Fibroblast of the conjunctiva (primary cell): ENCODE results near the gene ST6GALNAC6.
A peak's percentile ranks its signal among the peaks of the same experiment; 100 is the strongest.

Source experiments
- DNase-seq: peaks from one replicate; pipeline ENCODE4 v3.0.0-alpha.2; 2010; ENCODE audit warnings: low read depth

The ST6GALNAC6 gene

DNA sequence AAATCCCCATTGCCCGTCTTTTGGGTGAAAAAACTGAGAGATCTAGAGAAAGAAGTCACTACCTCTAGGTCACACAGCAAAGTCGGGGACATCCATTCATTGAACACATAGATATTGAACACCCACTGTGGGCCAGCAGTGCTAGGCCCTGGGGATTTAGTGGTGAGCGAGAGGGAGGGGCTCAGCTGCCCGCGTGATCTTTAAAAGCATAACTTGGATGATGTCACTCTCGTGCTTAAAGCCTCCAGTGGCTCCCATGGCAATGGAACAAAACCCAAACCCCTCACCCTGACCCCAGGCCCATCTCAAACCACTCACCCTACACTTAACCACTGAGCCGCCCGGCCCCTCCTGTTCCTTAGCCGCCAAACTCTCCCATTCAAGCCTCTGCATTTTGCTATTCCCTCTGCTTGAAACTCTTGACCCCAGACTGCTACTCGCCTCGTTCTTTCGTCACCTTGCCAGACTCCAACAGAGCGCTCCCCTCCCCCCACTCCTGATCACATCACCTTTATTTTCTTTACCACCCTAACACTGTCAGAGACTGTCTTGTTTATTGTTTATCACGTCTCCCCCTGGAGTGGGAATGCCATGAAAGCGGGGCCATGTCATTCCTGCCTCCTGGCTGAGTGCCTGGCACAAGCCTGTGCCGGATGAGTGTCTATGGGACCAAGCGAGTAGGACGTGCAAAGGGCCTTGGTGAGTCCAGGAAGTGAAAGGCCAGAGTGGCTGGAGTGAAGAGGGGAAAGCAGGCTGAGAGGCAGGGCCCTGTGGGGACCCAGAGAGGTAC is 31.9 kb upstream of the ST6GALNAC6 start:
- DNase-seq = no peak

DNA sequence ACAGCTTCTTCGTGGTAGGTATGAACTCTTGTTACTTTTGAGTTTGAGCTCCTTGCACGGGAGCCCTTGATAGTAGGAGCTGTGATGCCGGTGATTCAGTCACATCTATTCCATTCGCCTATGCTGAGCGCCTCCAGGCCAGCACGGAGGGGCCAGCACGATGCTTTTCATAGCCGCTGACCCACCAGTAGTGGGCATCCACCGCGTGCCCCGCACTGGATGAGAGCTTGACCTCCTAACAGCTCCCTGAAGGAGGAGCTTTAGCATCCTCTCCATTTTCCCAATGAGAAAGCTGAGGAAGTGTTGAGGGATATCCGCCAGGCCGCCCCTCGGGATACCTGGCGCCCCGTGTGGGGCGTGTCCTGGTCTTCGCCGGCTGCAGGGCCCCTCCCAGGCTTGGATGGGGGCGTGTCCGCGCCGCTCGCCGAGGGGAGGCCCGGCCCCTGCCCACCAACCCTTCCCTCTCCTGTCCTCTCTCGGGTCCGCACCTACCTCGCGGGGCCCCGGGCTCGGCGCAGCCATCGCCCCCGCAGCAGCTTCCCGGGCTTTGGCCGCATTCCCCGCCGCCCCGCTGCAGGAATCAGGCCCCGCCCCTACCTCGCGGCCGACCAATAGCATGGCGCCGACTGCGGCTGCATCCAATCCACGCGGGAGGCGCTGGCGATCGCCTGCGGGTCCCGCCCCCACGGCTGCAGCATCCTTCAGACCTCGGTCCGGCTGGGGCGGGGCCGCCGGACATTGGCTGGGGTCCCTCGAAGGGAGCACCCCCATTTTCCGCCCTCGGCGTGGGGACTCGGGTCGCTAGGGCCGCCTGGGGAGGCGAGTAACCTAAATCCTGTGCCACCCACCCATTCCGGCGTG is 31.1 kb upstream of the ST6GALNAC6 start, which contains the start of gene PIP5KL1:
PIP5KL1 (minus strand) TSS at position 547 of the 861 bp plus-strand sequence; CDS start at position 522, 25 bp downstream.
- DNase-seq = no peak

DNA sequence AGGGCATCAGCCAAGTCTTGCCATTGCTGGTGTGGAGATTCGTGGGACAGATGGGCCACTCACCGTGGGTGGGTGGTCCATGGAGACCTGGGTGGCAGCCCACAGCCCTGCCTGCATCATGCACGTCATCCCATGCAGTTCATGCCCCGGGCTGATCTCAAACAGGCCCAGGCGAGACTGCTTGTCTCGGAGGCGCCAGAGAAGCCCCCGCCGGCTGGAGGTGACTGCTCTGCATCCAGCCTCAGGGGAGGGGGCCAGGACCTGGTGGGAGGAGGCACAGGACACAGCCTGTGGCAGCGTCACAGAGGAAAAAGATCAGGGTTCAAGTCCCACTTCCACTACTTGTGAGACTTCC is 30.2 kb upstream of the ST6GALNAC6 start:
- DNase-seq = no peak

GRCh38 chr9:127928676-127929624 is 29.5 kb upstream of the ST6GALNAC6 start:
- no peak for DNase-seq

DNA sequence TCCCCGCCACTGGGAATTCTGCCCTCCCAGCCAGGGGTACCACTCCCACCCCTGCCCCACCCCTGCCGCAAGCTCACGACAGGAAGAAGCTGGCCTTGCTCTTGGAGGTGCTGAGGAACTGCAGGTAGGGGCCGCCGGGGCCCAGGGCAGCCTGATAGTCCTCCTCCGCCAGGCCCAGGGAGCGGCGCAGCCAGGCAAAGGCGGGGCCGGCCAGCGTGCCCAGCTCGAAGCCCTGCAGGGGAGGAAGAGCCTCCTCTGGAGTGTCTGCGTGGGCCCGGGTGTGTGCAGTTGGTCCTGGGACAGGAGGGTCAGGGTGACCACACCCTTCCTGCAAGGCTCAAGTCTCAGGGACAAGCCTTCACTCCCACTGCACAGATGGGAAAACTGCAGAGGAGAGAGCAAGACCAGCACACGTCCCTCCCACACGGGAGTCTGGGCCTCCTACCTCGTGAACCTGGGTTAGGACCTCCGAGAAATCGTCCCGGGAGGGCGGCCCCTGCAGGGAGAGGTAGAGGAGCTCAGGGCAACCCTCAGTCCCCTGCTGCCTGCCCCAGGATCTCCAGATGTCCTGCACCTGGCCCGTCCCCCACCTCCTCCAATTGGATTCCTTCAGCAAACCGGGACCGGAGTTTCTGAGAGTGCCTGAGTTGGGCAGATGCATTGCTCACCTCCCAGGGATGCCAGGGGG is 28.7 kb upstream of the ST6GALNAC6 start:
- DNase-seq = no peak

DNA sequence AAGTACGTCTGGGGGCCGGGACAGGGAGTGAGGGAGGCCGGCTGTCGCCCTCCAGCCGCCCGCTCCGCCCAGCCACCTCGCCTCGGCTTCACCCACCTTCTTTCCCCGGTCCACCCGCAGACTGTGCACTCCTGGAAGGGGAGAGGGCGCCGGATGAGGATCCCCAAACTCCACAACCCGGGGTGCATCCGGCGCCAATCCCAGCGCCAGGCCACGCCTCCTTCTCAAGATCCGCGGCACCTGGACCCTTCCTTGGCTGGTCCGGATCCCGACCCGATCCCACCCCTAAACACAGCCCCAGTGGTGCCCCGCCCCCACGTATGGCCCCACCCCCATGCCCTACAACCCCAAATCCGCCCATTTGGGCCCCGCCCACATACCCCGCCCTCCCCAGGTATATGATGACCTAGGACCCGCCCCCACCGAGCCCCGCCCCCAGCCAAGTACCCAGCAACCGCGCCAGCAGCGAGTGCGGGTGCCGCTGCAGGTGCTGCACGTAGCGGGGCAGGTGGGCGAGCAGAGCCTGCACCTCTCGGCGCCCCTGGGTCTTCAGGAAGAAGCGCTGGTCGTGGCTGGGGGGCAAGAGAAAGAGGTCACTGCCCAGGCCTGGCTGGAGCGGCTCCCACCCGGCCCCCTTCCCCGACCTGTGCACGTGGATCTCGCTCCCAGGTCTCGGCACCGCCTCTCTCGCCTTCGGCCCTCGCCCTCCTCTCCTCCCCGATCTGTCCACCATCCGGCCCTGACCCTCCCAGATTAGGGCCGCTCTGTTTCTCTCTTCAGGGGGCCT is 28.0 kb upstream of the ST6GALNAC6 start:
- no peak for DNase-seq

GRCh38 chr9:127926906-127927200 is 27.4 kb upstream of the ST6GALNAC6 start:
- DNase-seq = no peak

- no peak for DNase-seq
Measured at GRCh38 chr9:127925959-127926905, 26.8 kb upstream of the ST6GALNAC6 start.

DNA sequence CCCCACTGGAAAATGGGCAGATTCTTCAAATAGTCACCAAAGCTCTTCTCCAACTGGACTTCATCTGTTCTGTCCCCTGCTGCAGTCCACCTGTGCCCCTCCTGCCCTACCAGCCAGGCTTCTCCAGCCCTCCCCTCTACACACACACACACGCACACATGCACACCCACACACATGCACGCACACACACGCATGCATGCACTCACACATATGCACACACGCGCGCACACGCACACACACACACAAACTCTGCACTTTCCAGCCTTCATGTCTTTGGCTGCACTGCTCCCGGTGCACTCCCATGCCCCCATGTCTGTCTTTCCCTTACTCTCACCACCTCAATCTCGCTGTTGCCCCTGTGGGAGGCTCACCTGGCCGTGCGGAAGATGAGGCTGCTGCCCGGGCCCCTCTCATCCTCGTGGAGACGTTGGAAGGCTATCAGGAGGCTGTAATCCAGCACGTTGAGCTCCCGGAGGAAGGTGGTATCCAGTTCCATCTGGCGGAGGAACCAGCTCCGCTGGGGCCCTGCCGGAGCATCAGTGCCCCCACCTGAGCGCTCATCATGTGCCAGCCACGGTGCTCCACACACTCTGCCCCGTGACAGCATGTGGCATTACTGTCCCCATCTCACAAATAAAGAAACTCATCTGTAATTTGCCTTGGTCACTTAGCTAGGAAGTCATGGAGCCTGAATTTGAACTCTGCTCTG is 25.5 kb upstream of the ST6GALNAC6 start:
- DNase-seq = no peak

DNA sequence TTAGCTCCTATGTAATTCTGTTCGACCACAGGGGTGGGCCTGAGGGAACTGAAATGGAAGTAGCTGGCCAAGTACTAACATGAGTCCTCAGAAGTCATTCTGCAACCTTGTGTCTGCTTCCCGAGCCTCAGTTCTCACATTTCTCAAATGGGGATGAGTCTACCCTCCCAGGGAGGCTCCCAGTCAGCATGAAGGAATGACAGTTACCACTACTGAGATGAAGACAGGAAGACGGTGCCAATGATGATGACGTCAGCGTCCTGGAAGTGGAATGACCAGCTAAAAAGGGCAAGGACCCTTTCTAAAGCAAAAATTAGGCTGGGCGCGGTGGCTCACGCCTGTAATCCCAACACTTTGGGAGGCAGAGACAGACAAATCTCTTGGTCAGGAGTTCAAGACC is 24.4 kb upstream of the ST6GALNAC6 start:
- DNase-seq = peak; percentile 87

DNA sequence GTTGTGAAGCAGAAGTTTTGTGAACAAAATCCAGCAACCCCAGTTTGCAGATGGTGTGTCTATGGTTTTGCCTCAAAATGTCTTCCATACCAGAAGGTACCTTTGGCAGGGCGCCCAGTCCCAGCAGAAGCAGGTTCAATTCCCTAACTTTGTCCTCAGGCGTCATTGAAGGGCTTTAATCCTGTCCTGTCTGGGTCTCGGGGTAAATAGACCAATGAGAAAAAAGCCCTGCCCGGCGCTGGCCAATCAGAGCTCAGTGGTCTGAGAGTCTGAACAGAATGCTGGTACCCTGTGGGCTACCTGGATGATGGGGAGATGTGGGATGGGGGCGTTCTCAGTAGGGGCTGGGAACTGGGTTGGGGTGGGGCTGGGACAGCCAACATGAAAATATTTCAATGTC is 23.6 kb upstream of the ST6GALNAC6 start:
- DNase-seq = no peak

- DNase-seq = no peak
Measured at GRCh38 chr9:127921557-127922120, 22.2 kb upstream of the ST6GALNAC6 start.

DNA sequence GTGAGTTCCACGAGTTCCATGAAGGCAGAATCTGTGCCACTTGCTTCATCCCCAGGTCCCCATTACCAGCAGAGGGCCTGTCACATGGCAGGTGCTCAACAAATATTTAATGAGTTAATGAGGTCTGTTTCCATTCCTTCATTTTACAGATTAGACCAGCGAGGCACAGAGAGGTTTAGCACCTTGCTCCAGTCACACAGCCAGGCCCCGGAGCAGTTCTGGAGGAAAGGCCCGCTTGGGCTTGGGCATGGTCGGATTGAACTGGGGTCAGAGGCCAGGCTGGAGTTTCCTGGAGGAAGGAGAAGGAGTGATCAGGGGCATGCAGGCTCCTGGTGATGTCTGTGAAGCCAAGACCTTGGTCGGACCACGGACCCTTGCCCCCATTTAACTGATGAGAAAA is 21.4 kb upstream of the ST6GALNAC6 start:
- no peak for DNase-seq

DNA sequence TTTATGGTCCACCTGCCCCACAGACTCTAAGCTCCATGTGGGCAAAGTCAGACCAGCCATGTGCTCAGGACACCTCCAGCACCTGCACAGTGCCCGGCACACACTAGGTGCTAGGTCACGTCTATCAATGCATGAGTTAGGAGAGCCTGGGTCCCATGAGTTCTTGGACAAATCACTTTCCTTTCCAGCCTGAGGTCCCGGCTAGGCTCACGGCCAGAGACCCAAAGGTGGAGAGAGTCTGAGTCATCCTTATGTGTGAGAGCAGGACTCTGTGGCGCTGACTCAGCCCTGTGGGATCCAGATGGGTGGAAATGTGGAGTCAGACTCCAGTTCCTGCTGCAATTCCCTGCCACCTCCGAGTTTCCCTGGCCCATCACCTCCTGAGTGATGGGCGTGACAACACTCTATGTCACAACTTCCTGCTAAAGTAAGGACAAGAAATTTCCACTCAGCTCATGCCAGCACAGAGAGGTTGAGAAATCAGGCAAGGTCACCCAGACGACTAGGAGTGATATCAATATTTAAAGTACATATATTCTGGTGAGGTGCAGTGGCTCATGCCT is 19.9 kb upstream of the ST6GALNAC6 start:
- peak; percentile 96 for DNase-seq

- DNase-seq = no peak
Measured at GRCh38 chr9:127918183-127919107, 19.0 kb upstream of the ST6GALNAC6 start.

DNA sequence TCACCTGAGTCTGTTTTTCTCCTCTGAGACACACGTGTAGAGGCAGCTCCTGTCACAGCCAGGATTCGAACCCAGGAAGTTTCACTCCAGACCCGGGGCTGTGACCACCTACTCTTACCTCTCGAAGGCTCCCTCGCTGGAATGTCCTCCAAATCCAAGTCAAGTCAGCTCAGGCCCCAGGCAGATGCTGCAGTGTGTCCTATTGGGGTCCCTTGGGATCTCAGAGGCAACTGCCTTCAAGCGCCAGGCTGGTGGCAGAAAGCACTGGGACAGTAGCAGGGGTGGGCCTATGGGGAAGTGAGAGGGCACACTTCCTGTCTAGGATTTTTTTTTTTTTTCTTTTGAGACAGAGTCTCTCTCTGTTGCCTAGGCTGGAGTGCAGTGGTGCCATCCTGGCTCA is 18.2 kb upstream of the ST6GALNAC6 start:
- DNase-seq = no peak
